GM19240 (cell line): ENCODE results near the gene NUTM2B.
"Not testable (repeated sequence)": the region's sequence is repeated elsewhere in the genome, so short reads cannot be mapped to it uniquely, and the experiment has no call there.

Experiments used
- DNase-seq: peaks from one replicate; pipeline ENCODE4 v3.0.0; 2011; ENCODE audit warnings: low spot score; ENCODE audit not compliant: insufficient read length

NUTM2B gene

GRCh38 chr10:79702927-79703326 lies at the start of gene NUTM2B:
NUTM2B (plus strand) TSS chr10:79703227; CDS start chr10:79703610, 383 bp downstream.
- DNase-seq: not testable (repeated sequence)

- not testable (repeated sequence) for DNase-seq
Measured at GRCh38 chr10:79663287-79663686, 39.7 kb upstream of the NUTM2B start.

- not testable (repeated sequence) for DNase-seq
Measured at GRCh38 chr10:79664686-79665085, 38.3 kb upstream of the NUTM2B start.

- not testable (repeated sequence) for DNase-seq
Measured at GRCh38 chr10:79669248-79669788, 33.7 kb upstream of the NUTM2B start.

- not testable (repeated sequence) for DNase-seq
Measured at GRCh38 chr10:79674878-79675277, 28.1 kb upstream of the NUTM2B start.

GRCh38 chr10:79683026-79683883 lies 19.8 kb upstream of the NUTM2B start:
- not testable (repeated sequence) for DNase-seq

GRCh38 chr10:79683884-79684720 lies 18.9 kb upstream of the NUTM2B start:
- not testable (repeated sequence) for DNase-seq

GRCh38 chr10:79685044-79685685 lies 17.9 kb upstream of the NUTM2B start:
- DNase-seq: not testable (repeated sequence)

- not testable (repeated sequence) for DNase-seq
Measured at GRCh38 chr10:79686595-79686994, 16.4 kb upstream of the NUTM2B start.

GRCh38 chr10:79687406-79688150 lies 15.4 kb upstream of the NUTM2B start:
- DNase-seq: not testable (repeated sequence)

GRCh38 chr10:79688798-79689197 lies 14.2 kb upstream of the NUTM2B start:
- DNase-seq: not testable (repeated sequence)

GRCh38 chr10:79696596-79696995 lies 6.4 kb upstream of the NUTM2B start:
- not testable (repeated sequence) for DNase-seq

GRCh38 chr10:79697141-79697540 lies 5.9 kb upstream of the NUTM2B start:
- not testable (repeated sequence) for DNase-seq

- DNase-seq: not testable (repeated sequence)
Measured at GRCh38 chr10:79700381-79700944, 2.6 kb upstream of the NUTM2B start.

GRCh38 chr10:79707017-79707416 lies 4.0 kb downstream of the NUTM2B start:
- DNase-seq: not testable (repeated sequence)

GRCh38 chr10:79714976-79715375 lies 11.9 kb downstream of the NUTM2B start:
- DNase-seq: not testable (repeated sequence)

GRCh38 chr10:79716917-79717579 lies 14.0 kb downstream of the NUTM2B start:
- not testable (repeated sequence) for DNase-seq

GRCh38 chr10:79720000-79720399 lies 17.0 kb downstream of the NUTM2B start:
- not testable (repeated sequence) for DNase-seq

- not testable (repeated sequence) for DNase-seq
Measured at GRCh38 chr10:79726620-79727019, 23.6 kb downstream of the NUTM2B start.
